Germinal center (tissue), 1 donor: ENCODE results near the gene ITGBL1.

Experiments used
- DNase-seq: peaks from one replicate; pipeline ENCODE4 v3.0.0; 2012; ENCODE audit warnings: mixed read lengths, low spot score

Gene ITGBL1

DNA sequence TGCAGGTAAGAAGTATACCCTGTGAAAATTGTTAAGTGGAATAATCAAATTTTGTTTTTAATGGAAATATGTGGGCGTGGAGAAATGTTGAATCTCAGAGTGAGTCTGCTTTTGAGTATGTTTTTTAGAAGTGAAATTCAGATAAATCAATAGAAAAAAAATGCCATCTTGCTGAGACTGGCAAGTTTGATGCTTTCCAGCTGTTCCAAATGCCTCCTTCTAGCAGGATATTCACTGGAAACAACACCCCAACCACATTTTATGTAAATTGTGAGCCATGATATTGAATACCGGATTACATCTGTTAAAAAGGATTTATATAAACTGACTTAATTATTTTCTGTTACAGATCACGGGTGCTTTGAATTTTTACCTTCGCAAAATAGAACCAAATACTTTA lies 115.4 kb downstream of the ITGBL1 start:
- no peak for DNase-seq

DNA sequence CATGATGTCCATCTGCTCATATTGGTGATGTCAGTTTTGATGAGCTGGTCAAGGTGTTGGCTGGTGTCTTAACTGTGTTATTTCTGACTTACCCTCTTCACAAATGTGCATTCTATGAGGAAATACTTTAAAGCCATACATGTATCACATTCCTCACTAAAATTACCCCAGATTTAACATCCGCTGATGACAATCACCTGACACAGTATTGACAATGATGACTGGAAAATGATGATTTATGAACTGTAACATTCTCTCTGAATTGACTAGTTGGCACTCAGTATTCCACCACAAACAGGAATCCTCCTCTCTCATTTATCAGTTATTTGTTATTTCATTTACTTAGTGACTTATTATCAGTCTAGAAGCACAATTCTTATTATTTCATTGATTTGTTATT lies 117.3 kb downstream of the ITGBL1 start:
- no peak for DNase-seq

DNA sequence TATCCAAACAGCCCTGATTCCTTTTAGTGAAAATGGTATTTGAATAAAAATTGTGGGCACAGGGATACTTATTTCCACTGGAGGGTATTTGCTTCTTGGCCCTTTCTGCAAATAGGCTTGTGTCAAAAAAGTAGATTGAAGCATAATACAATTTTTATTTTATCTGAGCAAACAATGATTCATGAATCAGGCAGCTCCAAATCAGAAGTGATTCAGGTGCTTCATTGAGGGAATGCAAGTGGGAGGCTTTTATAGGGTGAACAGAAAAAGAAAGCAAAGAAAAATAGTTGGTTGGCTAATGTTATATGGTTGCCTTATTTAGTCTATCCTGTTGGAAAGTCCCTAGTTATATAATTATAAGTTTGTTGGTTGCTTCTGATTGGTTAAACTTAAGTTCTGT lies 117.9 kb downstream of the ITGBL1 start:
- no peak for DNase-seq

DNA sequence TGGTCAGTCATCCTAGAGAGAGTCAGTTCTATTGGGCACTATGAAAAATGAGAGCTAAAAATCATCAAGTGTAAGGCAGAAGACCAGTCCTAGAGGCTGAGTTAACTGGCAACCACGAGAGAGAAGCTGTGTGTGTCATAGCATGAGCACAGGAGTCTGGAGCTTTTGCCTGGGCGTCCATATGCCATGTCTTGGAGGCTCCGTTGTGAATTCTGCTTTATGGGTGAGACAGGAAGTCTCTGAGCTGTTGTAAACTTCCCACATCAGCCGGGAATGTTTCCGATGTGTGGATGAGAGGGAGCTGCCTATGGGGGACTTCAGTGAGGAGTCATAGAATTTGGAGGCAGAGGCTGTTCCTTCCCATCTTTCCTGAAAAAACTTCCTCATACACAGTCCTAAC lies 120.0 kb downstream of the ITGBL1 start:
- no peak for DNase-seq

DNA sequence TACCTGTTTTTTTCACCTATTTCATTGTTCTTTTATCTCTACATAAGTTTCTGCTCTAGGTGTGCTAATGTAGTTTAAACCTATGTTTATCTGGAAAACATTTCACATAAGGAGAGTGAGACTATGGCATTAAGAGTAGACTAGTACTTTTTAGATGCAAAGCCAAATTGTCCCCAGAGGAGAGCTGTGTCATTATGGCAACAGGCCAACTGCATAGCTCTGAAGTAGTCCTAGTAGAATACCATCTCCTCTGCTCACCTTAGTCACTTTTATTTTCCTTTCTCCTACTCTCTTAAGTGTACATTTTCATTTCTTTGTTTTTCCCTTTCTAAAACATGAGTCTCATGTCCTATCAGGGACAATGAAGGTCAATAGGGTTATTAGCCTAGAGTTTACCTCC lies 123.1 kb downstream of the ITGBL1 start:
- no peak for DNase-seq

DNA sequence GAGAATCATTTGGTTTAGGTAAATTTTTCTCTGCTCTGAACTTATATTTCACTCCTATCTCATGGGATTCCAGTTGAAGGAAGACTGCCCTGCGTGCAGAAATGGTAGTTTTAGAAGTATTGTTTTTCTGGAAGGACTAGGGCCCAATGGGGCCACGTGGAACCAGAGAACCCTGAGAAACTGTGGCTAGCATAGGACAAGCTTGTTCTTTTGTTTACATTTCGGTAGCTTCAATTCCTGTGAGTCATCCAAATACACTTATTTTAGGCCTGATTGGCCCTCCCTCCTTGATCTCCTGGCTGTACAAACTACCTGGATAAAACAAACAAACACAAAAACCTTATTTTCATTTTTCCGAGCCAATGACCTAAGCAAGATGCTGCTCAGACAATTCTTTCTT lies 124.0 kb downstream of the ITGBL1 start:
- no peak for DNase-seq

DNA sequence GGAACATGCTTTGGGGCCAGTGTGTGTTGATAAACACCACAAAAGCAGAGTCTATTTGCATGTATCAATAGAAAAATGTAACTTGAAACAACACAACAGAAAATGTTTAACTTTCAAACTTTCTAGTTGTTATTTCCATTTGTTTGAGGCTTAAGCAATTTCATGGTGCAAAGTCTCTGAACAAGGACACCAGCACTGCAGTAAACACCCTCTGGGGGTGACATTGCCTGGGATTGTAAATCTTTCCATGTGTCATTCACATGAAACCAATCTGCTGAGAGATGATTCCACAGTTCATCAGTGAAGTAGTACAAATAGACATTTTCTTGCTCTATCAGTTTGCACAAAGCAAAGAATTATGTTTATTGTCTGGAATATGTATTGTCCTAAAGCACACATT lies 124.5 kb downstream of the ITGBL1 start:
- no peak for DNase-seq

DNA sequence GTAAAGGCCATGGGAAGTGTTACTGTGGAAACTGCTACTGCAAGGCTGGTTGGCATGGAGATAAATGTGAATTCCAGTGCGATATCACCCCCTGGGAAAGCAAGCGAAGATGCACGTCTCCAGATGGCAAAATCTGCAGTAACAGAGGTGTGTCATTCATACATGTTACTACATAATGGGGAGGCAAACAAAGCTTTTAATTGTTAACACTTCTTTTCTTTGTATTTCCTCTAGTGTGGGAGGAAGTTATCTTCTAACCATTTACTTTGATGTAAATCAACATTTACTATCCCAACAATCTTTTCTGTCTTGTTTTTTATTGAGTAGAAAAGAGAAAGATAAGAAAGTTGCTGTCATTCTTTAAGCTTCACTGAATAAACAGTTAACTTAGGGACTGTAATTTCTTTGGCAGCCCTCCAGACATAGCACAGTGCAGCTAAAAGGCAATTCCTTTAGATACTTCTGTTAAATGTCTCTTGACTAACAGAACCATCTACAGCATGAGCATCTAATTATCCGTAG lies 126.9 kb downstream of the ITGBL1 start:
- DNase-seq = no peak

DNA sequence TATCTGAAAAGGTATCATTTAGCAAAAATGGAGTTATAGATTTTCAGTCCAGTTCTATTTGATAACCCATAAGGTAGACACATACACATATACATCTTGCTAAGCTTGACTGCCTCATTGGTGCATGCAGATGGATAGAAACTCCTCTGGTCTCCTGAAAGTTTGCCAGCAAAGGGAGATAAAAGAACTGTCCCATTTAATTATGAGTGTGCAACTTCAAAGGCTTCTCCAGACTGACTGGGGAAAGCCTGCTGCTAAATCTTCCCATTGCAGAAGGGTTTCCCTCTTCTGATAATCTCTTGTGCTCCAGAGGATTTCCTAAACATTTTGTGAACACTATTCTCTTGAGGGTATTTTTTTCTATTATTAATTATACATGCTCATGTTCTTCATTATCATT lies 131.9 kb downstream of the ITGBL1 start:
- DNase-seq = no peak

DNA sequence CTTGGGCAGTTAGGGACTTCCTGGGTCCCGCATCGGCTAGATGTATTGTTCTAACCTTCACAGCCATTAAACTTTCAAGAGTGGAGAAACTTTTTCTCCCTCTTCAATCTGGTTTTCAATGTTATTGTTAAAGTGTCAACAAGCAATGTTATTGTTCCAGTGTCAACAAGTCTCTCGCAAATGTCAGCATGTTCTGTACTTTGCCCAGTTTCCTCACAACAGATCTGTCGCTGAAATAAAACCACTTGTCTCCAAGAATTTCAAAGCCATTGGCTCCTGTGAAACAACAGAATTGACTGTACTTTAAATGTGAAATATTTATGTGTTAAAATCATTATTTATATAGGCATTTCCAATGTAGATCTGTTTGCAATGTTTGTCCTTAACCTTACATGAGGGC lies 138.0 kb downstream of the ITGBL1 start:
- DNase-seq = no peak

DNA sequence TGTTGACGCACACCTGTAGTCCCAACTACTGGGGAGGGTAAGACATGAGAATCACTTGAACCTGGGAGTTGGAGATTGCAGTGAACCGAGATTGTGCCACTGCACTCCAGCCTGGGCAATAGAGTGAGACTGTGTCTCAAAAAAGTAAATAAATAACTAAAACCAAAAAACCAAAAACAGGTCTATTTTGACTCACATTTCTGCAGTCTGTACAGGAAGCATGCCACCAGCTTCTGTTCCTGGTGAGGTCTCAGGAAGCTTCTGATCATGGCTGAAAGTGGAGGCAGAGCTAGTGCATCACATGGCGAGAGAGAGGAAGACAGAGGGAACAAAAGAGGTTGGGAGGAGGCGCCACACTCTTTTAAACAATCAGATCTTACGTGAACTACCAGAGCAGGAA lies 142.5 kb downstream of the ITGBL1 start:
- DNase-seq = no peak

DNA sequence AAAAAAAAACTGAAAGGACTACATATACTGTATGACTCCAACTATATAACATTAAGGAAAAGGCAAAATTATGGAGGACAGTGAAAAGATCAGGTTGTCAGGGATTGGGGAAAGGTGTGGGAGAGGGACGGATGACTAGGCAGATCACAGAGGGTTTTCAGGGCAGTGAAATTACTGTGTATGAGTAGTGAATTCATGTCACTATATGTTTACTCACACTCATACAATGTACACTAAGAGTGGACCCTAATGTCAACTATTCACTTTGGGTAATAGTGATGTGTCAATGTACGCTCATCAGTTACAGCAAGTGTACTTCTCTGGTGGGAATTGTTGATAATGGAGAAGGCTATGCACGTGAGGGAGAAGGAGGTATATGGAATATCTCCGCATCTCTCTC lies 144.3 kb downstream of the ITGBL1 start:
- no peak for DNase-seq

DNA sequence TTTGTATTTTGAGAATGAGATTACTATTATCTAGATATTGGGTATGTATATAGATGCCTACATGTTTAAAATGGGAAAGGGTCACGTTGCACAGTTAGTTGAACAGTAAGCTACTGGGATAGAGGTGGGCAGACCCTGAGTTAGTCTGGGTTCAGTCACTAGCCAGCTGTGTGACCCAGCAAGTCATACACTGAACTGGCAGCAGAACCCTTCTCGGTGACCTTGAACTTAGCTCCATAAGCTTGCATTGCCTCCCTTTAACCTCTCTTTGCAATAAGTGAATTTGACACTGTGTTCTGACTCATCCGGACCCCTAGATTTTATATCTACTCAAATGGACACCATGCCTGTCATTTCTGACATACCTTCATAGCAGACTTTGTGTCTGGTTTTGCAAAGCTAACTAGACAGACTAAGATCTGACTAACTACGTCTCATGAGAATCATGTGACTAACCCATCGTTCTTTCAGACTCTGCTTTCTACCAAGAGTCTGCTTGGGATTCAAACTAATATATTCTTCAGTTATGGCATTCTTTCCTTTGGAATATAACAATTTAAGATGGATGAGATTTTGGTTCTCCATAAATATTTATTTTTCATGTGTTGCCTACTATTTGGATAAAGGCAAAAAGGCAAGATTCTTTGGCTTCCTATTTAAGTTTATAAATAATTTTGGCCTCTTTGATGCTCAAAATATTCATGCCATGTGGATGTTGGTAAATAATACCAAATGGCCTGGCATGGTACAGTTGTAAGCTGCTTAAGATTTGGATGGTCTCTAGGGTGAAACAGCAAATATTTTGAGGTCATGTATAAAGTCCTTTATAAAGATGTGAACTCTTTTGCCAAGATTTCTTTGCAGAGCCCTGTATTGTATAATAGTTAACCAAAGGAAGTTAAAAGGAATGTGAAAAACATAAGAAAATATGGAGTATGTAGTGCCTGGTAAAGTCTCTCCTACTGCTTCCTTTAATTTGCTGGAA lies 159.3 kb downstream of the ITGBL1 start:
- no peak for DNase-seq

DNA sequence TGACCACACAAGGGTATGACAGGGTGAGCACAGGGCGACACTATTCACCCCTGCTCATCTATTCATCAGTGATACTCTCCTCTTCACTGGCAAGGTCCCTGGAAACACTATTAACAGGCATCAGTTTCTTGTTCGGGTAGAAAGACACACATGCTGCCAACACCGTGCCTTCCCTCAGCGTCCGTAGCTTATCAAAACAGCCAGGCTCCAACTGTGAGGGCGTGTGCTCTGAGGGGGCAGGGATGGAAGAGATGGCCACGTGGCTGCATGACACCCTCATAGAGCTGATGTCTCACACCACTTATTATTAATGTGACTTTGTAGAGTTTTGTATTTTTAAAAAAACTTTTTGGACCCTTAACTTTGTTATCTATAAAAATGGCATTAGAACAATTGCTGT lies 160.3 kb downstream of the ITGBL1 start:
- no peak for DNase-seq

DNA sequence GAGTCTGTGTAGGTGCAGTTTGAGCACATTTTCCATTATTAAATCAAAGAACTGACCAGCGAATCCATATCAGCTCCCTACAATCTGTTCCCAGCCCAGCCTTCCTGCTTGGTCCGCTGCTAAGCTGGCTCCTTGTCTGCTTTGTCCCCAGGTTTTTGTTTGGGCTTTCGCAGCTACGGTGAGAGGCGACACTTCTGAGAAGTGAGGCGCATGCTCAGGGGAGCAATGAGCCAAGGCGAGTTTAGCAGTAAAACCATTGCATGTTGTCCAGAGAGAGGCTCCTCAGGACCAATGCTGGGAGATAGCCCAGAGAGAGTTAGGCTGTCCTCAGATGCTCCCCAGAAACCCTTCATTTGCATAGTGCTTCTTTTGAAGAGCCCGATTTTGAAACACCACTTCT lies 162.0 kb downstream of the ITGBL1 start:
- DNase-seq = no peak

DNA sequence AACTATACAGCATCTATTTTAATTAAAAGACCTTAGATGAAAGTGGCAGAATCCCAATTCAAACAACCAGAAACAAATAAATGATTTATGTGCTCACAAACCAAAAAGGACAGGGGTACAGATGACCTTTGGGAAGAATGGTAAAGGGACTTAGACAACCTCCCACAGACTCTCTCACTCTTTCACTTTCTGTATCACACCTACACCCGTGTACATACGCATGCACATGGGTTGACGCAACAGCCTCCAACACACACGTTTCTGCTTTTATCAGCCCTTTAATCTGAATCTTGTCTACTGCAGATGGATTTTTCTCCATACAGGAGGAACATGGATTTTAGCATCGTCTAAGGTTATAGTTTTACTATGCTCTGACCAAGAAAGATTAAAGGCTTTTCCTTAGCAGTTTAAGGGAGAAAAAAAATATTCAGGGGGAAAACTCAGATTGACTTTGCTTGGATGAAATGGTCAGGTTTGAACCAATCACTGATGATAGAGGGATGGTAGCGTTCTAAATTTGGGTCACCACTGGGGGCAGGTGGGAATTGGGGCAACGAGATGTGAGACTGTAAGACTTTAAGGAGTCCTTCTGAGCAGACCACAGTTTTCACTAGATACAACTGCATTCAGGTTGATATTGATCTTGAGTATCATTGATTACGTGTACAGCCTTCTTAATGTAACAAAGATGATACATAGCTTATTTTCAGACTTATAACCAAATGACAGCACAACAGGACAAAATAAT lies 166.1 kb downstream of the ITGBL1 start:
- no peak for DNase-seq

DNA sequence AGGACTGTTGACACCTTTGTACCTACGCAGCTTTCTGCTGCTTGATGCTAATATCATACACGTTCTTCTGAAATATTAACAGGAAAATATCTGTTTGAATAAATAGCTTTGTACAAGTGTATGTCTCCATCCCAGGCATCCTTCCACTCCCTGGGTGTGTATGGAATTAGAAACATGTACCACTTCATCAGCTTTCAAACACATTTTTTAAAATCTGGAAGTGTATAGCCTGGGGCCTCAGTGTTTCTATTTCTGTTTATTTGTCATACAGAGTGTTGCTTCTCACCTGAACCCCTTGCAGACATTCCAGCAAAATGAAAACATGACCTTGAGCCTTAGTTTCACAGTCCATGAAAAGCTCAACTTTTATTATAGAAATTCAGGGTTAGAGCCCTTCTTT lies 168.6 kb downstream of the ITGBL1 start:
- DNase-seq = no peak

DNA sequence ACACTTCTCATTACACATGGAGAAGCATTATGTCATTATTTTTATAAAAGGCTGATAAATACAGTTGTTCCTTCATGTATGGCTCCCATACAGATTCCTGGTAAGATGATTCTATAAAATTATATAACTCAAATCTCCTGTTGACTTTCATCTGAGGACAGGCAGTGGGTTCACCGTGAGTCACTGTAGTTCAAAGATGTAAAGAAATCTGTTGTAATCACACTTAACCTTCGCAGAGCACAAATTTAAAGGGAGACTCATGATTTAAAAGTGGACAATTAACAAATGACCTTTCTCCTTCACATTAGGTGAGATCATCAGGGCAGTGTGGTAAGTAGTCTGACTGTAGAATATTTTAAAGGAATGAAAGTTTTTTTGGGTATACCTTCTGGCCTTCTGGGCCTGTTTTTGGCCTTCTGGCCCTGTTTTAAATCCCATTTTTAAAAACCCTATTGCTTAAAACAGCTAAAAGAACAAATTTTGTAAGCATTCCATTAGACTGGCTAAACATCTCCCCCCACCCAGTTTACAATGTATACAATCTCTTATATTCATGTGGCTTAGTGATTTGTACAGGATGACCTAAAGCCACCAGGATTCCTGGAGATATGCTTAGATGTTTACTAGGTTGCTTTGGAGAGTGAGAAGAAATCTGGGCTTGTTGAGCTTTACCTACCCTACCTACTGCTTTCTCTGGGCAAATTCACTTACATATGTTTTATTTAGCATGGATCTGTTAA lies 171.2 kb downstream of the ITGBL1 start:
- DNase-seq = no peak

DNA sequence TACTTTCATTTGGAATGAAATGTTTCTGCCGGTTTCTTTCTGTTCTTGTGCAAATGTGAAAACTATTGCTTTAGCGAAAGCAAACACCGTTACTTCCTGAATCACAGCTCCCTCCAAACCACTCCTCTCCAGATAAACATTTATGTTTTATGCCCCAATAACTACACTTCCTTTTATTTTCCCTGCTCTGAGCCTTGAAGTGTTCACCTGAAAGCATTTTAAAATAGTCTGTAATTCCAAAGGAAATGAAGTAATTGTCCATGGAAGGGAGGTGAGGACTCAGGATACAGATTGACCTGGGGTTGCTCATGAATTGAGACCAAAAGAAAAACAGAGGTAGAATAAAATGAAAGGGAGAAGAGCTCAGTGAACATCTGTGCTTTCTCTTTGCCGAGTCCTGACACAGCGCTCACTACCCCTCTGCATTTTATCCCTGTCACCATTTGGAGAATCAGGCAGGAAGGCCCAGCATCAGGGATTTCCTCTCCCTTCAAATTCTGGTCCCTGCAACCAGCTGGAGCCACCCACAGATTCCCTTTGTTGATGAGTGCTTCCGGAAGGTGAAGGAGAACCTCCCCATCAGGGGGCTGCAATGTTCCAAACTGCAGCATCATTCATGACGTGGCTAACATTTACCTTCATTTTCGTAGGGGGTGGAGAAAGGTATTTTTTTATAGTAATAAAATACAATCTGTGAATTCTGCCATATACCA lies 171.9 kb downstream of the ITGBL1 start:
- no peak for DNase-seq

DNA sequence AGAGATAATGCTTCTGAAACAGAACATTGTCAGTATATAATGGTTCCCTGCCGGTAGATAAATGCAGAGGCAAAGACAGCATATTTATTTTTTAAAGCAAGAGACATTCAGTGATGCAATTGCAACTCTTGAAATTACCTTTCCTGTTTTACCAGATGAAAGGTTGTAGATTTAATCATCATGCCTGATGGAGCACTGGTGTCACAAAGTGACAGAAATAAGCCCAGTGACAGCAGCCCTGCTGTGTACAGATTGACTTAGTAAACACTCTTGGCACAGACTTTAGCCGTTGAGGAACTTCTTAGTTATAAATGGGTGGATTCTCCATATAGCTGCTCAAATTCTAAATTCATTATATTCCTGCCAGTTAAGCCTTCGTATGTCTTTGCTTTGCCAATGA lies 172.5 kb downstream of the ITGBL1 start:
- DNase-seq = no peak

DNA sequence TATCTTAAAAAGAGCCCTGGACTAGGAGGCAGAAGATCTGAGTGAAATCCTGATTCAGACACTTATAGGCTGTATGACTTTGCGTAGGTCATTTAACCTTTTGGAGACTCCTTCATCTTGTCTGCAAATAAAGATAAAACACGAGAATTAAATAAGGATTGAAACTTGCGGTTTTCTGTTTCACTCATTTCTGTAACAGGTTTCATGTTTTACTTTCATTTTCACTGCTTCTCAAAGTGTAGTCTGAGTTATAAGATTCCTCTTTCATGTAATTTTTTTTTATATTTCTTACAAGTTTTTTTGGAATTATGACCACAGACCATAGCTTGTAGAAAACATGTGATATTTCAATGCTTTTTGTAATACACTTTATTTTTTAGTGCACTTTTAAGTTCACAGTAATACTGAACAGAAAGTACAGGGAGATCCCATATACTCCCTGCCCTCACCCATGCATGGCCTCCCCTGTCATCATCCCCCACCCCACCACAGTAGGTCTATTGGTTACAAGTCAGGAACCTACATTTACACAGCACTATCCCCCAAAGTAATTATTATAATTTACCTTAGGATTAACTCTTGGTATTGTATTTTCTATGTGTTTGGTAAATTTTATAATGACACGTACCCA lies 174.6 kb downstream of the ITGBL1 start:
- no peak for DNase-seq
